NCI-H69 (cell line): ENCODE measurements around the gene DSC1.
"Not testable (repeated sequence)": the region's sequence is repeated elsewhere in the genome, so short reads cannot be mapped to it uniquely, and the experiment has no call there.

Experiments used
- DNase-seq: peaks from one replicate; lab custom pipeline; 2025; lab: John Stamatoyannopoulos, UW

Gene DSC1

DNA sequence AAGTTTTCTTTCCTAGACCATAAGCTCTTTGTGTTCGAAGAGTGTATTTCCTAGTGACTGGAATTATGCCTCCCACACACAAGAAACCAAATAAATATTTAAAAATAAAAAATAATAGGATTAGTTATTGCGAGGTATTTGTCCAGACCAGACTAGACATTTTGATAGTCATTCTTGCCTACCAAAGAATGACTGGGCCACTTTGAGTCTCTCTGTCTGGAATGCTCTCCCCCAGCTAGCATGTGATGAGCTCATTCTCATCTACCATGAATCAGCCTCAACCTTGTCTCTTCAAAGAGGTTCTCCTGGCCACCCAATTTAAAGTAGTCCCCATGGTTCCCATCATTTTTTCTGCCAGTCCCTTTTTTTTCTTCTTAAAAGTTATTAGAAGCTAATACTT is 13.9 kb upstream of the DSC1 start:
- no peak for DNase-seq

DNA sequence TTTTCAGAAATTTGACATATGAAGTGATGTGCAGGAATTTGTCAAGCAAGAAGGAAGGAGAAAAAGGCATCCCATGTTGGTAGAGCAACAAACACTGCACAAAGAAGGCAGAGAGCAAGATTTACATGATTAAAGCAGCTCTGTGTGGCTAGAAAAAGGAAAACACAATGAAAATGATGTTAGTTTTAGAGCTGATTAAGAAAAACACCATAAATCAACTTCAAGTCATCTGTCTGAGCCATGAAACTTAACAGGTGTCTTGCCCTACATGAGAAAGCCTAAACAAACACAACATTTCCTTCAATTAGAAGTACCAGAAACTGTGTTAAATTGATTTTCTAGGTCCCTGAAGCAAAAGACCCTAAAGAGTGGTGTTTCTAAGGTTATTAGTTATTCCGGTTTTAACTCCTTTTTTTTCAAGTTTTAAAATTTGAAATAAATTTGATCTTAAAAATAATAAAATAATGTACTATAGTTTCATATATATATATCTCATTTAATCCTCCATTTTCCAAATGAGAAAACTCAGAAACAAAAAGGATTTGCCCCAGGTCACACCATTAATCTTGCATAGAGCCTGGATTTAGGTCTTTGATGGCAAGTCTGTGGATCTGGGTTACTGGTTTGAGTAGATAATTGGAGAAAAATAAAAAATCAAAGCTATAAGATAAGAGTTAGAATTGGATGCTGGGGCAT is 8.6 kb upstream of the DSC1 start:
- DNase-seq, result no peak

DNA sequence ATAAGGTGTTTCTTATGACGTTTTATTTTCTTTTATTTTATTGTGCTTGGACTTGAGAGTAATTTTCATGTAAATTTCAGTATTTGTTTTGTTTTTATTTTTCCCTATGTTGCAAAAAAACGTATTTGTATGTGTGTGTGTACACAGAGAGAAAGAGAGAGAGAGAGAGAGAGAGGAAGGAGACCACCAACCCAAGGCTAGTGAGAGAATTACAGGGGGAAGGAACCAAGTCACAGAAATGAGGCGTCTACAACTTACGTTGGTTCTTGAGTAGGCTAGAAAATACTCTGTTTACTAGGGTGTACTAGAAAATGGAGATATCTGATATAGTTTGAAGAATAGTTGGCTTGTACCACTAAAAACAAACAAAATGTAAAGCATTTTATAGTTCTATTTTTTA is 7.7 kb upstream of the DSC1 start:
- DNase-seq, result no peak

DNA sequence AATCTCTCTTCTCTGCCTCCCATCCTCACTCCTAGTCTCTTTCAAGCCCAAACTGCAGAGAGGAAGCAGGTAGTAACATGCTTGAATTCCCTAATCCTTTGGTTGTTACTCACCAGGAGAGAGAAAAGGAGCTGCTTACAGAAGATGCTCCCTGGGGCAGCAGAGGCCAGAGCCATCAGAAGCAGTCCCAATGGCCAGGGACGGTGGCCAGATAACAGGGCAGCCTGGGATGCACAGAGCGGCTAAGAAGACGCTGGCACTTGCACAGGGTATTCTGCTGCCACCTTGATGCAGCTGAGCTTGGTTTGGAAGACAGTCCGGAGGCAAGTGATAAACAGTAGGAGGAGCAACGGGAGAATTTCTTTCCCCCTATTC is 250 bp downstream of the DSC1 start:
- no peak for DNase-seq

DNA sequence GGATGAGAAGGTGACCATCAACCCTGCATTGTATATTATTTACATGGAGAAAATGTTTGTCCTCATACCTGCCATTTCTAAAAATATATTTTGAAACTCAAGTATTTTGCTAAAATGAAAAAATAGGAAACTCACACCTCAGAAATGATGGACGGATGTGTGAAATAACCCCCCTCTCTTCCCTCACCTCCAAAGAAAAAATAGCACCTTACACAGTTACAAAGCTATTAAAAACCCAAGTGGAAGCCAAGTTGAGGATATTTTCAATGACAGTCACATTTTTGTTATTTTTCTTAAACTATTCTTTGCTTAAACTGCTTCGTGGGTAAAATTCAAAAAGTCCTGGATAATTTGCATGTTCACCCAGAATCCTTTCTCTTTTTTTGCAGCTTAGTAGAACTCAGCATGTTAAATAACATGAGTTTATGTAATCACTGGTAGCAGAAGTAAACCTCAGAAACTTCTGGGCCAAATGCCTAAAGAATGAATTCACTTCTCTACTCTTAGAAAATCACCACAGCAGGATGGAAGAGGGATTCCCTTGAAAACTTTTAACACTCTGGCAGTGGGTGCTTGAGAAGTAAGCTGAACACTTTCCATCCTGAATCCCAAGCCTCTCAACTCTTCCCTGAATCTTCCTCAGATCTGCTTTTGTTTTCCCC is 768 bp downstream of the DSC1 start:
- no peak for DNase-seq

DNA sequence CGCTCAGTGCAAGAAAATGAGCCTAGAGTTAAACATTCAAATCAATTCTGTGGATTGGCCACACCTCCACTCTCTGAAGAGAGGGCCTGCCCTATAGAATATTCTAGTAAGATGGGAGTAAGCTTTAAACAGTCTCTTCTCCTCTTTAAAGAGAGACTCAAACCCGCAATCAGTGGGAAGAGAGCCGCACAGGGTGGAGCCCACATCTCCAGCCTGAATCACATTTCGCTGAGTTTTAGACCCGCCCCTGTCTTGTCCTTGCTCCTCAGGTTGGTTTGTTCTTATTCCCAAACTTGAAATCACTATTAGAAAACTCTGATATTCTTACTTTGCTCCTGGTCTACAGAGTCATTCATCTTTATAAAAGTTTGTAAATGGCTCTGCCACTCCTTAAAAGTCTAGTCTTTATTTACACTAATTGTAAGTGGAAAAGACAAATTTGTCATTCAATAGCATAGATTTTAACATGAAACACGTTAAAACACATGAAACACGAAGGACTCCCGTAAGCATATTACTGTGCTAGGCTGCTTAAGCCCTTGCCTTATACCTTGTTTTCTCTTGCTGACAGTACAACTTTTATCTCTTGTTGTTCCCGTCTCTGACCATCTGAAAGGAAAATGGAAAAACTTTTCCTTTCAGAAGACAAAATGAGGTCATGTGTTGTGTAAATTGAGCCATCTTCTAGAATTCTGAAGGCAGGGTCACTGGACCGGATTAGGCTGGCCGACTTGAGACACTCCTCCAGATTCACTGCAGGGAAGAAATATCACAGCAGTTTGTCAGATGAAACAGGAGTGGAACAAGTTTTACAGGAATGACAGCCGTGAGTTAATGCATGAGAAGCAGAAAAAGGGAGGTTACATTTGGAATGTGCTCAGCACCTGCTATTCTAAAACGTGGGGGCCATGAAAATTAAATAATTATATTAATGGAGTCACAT is 5.6 kb downstream of the DSC1 start:
- no peak for DNase-seq

DNA sequence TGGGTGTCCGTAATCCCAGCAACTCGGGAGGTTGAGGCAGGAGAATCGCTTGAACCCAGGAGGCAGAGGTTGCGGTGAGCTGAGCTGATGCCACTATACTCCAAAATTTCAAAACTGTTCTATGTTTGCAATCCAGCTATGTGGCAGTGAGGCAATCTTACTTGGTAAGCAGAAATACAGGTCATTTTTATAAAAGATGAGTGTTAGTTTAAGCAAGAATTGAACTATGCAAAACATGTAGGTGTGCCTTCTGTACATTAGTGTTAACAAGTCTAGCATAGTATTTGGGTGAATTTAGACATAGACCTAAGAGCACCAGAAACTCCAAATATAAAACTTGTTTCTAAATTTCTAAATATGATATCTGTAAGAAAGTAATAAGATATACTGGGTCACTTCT is 7.2 kb downstream of the DSC1 start:
- DNase-seq, result no peak

DNA sequence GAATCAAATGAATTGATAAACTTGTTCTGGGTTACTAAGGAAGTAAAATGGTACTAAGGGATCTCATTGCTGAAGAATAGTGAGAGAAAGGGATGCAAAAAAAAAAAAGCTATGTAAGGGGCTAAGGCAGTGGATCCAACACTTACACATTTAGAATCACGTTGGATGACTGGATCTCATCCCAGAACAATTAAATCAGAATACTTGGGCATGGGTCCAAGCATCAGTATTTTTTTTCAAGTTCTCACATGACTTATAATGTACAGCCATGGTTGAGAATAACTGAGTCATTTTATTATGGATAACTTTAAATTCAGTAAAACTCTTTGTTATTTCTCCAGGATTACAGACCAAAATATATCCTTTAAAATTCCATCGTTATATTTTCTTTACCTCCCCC is 8.5 kb downstream of the DSC1 start:
- no peak for DNase-seq

DNA sequence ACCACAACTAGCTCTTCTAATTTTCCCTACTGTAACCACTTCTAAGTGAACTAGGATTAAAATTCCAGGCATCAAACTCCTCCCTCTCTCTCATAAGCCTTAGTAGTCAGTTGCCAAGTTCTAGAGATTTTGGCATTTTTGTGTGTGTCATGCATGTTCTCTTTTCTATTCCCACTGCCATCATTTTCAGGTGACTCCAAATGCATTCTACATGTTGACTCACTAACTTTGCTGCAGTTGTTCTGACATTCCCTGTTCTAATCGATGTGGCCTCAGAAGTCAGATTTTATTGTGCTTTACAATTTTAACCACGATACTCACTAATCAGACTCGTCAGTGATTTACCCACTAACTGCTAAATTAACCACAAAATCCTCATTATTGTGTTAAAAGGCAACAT is 13.3 kb downstream of the DSC1 start:
- DNase-seq, result no peak

DNA sequence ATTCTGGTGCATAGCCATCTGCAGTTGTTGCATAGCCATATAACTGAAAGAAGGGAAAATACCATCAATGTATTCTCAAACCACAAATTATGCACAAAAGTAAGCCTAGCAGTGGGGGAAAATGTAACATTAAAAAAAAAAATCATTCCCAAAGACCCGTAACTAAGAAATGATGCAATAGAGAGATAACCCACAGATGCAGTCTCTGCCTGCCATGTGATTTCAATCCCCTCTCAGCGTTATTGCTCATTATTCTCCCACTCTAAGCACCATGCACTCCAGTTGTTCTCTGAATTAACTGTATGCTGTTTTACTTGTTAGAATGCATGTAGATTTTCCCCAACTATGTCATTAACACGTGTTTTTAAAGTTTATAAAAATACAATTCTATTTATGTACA is 14.1 kb downstream of the DSC1 start:
- DNase-seq, result no peak

DNA sequence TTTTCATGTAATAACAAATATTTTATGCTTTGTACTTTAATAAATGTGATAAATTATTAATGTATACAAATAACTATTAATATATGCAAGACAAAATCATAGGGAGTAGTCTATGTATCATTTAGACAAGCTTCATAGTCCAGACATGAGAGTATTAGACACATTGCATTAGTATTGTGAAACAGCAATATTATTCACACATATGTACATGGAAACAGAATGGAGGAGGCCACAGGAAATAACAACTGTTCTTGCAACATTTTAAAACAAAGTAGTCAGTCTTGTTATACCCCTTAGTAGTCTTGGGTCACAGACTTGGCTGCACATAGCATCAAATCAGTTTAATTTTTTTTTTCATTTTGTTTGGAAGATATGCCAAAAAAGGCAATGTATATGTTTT is 15.8 kb downstream of the DSC1 start:
- no peak for DNase-seq

DNA sequence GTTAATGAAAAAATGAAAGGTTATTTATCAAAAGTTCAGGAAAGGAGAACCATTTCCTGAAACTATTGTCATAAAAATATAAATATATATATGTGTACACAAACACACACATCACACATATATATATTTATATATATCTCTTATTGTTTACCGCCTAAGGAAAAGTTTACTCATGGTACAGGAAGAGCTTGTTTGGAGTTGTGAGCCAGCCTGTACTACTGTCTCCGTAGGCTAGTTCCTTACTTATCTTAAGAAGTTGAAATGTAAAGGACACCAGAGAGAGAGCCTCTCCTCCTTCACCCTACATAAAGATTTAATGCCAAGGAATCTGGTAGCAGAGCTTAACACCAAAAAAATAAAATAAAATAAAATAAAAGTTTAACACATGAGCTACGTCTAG is 19.6 kb downstream of the DSC1 start:
- DNase-seq, result no peak

DNA sequence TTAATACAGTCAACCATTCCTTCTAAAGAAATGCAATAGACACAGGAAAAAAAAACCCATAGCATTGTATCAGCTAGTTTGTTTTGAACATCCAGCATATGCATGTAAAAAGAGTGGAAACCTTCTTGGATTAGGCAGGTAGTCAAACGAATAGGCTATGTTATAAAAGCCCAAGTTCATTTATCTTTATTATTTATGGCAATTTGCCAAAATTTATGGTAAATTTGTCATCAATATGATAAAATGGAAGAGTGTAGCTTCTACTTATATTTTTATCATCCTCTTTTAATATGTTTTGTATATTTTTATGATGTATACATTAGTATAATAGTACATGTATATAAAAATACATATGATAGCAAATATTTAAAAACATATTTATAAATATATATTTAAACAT is 23.9 kb downstream of the DSC1 start:
- no peak for DNase-seq

DNA sequence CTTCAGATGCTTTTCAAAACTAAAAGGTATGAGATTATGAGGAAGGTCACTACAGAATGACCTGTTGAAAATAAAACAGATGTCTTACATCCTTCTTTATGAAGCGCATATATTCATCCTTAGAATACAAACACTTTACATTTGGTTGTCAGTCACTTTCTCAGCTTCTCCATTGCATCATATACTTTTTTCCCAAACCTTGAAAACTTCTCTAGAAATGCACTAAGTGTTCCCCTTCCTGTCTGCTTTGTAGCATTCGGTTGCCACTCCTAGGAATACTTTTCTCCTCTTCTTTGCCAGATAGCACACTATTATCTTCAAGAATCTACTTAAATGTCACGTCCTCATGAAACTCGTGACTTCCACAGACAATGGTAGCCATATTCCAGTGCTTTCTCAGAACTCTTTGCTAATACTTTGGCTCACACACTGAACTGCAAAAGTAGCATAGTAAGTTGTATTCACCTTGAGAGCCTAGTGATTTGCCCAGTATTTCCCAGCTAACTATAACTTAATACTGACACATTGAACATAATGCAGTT is 27.6 kb downstream of the DSC1 start:
- no peak for DNase-seq

DNA sequence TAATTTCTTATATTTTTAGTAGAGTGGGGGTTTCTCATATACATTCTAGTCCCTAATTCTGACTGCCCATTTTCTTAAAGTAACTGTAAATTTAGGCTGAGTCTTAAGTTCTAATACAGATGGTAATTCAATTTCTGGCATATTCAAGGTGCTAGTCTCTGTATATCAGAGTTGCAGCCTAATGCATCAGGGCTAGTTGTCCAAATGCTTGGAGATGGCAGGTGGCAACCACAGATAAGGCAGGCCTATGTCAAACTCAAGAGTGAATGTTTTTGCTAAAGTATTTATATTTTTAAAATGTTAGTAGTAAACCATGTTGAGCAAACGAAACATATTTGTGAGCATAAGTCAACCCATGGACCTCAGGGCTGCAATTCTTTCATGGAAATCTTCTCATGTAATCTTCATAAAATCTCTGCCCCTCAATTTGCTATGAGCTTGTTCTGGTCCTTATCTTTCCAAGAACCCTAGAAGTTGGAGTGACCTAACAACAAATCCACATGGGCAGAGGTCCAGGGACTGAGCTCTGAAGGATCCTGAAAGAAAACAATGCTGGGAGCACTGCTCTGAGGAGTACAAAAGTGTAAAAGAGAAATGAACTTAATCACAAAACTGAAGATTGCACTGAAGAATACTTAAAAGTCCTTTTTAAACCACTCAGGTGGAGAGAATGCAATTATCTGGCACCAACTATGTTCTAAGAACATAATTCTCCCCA is 33.1 kb downstream of the DSC1 start:
- no peak for DNase-seq

DNA sequence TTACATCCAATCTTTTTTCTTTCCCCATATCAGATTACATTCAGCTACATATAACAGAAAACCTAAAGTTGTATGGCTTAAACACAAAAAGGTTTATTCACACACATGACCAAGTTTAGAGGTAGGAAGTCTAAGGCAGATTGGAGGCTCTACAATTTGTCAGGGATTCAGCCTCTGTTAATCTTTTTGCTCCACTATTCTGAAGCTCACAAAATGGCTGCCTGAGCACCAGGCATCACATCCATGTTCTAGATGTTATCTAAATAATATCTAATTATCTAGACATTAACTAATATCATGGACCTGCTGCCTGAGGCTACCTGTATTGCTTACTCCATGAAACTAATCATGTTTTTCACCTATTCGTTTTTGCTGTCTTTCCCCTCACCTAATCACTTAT is 36.8 kb downstream of the DSC1 start:
- DNase-seq, result no peak

DNA sequence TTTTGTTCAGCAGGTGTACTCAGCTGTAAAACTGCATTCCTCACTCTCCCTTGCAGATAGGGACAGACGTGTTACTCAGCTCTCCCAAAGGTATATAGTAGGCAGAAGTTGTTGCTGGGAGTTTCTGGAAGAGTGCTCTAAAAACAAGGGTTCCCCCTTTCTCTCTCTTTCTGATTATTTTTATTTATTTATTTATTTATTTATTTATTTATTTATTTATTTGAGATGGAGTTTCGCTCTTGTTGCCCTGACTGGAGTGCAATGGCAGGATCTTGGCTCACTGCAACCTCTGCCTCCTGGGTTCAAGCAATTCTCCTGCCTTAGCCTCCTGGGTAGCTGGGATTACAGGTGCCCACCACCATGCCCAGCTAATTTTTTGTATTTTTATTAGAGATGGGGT is 39.5 kb downstream of the DSC1 start:
- DNase-seq, result not testable (repeated sequence)

DNA sequence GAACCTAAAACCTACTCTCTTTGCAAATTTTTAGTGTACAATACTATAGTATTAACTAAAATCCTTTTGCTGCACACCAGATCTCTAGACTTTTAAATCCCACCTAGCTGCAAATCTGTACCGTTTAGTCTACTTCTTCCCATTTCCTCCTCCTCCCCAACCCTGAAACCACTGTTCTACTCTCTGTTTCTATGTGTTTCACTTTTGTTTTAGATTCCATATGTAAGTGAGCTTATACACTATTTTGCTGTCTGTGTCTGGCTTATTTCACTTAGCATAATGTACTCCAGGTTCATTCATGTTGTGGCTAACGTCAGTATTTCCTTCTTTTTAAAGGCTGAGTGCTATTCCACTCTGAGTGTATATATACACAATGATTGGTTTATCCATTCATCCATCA is 42.1 kb downstream of the DSC1 start:
- DNase-seq, result no peak

DNA sequence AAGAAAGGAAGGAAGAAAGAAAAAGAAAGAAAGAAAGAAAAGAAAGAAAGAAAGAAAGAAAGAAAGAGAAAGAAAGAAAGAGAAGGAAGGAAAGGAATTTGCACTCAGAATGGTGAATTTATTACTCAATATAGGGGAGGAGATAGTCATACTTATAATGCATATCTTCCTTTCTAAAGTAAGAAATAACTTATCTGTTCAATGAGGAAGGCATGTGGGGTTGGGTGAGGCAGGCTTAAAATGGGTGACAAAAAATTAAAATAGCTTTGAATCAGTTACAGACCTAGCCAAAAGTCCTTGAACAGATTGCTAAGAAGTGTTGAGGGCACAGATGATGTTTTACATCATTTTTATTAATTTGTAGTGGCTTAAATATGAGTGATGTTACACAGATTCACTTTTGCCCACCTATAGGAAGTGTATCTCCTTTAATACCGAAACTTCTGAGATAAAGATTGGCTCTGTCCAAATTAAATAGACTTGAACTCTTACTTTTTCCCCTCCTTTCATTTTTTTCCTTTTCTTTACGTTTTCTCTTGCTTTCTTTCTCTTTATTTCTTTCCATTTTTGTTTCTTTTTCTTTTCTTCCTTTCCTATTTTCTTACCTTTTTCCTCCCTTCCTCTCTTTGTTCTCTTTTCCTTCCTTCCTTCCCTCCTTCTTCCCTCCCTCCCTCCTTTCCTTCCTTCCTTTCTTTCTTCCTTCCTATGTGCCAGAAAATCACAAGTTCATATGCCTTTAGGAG is 45.6 kb downstream of the DSC1 start:
- no peak for DNase-seq

DNA sequence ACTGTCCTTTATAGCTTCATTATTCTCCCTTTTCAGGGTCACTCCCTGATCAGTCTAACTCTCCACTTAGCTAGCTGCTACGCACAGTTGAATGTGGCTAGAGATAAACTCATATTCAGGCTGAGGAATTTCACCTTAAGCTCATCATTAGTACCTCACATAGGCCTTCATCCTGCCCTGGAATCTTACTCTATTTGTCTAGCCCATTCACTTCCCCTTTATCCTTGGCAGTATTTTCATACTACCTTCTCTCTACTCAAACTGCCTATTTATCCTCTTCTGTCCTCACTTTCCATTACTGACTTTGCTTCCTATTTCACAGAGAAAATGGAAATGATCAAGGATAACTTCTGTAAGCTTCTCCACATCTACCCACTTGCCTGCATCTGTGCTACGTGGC is 49.9 kb downstream of the DSC1 start:
- DNase-seq, result no peak

DNA sequence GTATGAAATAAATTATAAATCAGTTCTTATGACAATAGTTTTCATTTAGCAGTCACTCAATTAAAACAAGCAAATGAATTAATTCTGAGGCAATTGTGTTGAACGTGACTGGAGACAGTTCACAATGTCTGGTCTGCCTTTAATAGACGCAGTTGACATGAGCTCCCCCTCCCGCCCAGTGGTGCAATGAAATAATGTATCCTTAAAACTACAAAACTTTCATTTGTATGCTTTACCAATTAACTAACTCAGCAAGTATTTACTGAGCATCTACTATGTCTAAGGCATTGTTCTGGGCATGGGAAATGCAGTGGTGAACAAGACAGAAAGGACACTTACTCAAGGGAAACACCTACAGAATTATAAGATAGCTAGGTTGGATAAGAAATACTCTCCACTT is 56.9 kb downstream of the DSC1 start:
- no peak for DNase-seq
